AG04450 (cell line): ENCODE results near the gene PCDHA10. TPM values are rescaled to one million over a fixed set of nuclear protein-coding genes. Genes with fewer than 3 reads are reported as not detected.
"Not testable (repeated sequence)": the region's sequence is repeated elsewhere in the genome, so short reads cannot be mapped to it uniquely, and the experiment has no call there.

ENCODE experiments used
- CTCF ChIA-PET: fragments of 300-600, 350-600 bp; formaldehyde crosslinking; extraction: SDS; loops from one replicate; lab custom pipeline; 2022; ENCODE audit warnings: antibody characterized with exemption, inconsistent platforms; lab: Charles Lee
- POLR2A ChIA-PET: fragments of 350-600 bp; formaldehyde crosslinking; extraction: SDS; loops from one replicate; lab custom pipeline; 2021; ENCODE audit warnings: antibody characterized with exemption, inconsistent platforms; lab: Yijun Ruan, JAX
- DNase-seq: peaks from one replicate; pipeline ENCODE4 v3.0.0-alpha.2; 2011; ENCODE audit warnings: low read depth, low spot score
- H3K27ac ChIP-seq: one replicate; pipeline ENCODE4 v1.5.1; 2012; ENCODE audit warnings: low read depth, low read length, control low read depth
- H3K27me3 ChIP-seq: one replicate; pipeline ENCODE4 v1.6.0; 2012; ENCODE audit warnings: low read length; ENCODE audit not compliant: control insufficient read depth, insufficient read depth
- H3K4me3 ChIP-seq: 2 replicates; pipeline ENCODE4 v1.5.1; 2011; ENCODE audit warnings: mild to moderate bottlenecking, low read depth, low read length, control low read depth
- H3K9me3 ChIP-seq: 2 replicates; pipeline ENCODE4 v1.5.1; 2012; ENCODE audit warnings: low read length; ENCODE audit not compliant: control insufficient read depth, insufficient read depth
- CTCF ChIP-seq: IDR thresholded peaks from 2 replicates; pipeline ENCODE4 v1.5.1; 2011; ENCODE audit warnings: low read depth, low read length, control low read depth, inconsistent platforms
- polyA plus RNA-seq: library from polyadenylated mRNA; depleted of rRNA; stranded (reverse); fragments of >200 nt; gene quantifications from 2 replicates; pipeline ENCODE4 v1.2.3, GENCODE V29; 2011

The PCDHA10 gene
- polyA plus RNA-seq, 1 experiment: 0.01 TPM

DNA sequence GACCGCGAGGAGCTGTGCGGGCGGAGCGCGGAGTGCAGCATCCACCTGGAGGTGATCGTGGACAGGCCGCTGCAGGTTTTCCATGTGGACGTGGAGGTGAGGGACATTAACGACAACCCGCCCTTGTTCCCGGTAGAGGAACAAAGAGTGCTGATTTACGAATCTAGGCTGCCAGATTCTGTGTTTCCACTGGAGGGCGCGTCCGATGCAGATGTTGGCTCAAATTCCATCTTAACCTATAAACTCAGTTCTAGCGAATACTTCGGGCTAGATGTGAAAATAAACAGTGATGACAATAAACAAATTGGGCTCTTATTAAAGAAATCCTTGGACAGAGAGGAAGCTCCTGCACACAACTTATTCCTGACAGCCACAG lies 27.3 kb upstream of the PCDHA10 start:
- POLR2A ChIA-PET: no interaction called here
- Histone ChIP-seq H3K9me3 (peaks cover 27% of the 10 kb centered on the region), H3K27me3 (no peaks in the 10 kb centered on the region), H3K27ac (no peak overlapping the region), H3K4me3 (no peak overlapping the region)
- no peak for TF ChIP-seq CTCF
- DNase-seq: no peak
- CTCF ChIA-PET: no interaction called here

DNA sequence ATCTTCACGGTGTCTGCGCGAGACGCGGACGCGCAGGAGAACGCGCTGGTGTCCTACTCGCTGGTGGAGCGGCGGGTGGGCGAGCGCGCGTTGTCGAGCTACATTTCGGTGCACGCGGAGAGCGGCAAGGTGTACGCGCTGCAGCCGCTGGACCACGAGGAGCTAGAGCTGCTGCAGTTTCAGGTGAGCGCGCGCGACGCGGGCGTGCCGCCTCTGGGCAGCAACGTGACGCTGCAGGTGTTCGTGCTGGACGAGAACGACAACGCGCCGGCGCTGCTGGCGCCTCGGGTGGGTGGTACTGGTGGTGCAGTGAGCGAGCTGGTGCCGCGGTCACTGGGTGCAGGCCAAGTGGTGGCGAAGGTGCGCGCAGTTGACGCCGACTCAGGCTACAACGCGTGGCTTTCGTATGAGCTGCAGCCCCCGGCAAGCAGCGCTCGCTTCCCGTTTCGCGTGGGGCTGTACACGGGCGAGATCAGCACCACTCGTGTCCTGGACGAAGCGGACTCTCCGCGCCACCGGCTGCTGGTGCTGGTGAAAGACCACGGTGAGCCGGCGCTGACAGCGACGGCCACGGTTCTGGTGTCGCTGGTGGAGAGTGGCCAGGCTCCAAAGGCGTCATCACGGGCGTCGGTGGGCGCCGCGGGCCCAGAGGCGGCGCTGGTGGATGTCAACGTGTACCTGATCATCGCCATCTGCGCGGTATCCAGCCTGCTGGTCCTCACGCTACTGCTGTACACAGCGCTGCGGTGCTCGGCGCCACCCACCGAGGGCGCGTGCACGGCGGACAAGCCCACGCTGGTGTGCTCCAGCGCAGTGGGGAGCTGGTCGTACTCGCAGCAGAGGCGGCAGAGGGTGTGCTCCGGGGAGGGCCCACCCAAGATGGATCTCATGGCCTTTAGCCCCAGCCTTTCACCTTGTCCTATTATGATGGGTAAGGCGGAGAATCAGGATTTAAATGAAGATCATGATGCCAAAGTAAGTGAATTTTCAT lies 25.9 kb upstream of the PCDHA10 start:
- peaks cover 26% of the 10 kb centered on the region for H3K9me3 ChIP-seq
- H3K27ac ChIP-seq, H3K4me3 ChIP-seq, H3K27me3 ChIP-seq, DNase-seq, CTCF ChIA-PET, POLR2A ChIA-PET: not testable (repeated sequence)

- Histone ChIP-seq H3K27ac (no peak within 1 kb of the TSS), H3K4me3 (no peak within 1 kb of the TSS), H3K9me3 (peaks cover 42% of the 10 kb centered on the region), H3K27me3 (no peaks in the 10 kb centered on the region)
- CTCF ChIA-PET: no interaction called here
- no peak for TF ChIP-seq CTCF
- no peak for DNase-seq
- POLR2A ChIA-PET: no interaction called here
These were observed 21.7 kb upstream of the PCDHA10 start, which contains the start of gene PCDHA7 for GRCh38 chr5:140833993-140834392. Gene PCDHA7 (plus strand): TSS chr5:140834269. CDS start chr5:140834384, 115 bp downstream.

DNA sequence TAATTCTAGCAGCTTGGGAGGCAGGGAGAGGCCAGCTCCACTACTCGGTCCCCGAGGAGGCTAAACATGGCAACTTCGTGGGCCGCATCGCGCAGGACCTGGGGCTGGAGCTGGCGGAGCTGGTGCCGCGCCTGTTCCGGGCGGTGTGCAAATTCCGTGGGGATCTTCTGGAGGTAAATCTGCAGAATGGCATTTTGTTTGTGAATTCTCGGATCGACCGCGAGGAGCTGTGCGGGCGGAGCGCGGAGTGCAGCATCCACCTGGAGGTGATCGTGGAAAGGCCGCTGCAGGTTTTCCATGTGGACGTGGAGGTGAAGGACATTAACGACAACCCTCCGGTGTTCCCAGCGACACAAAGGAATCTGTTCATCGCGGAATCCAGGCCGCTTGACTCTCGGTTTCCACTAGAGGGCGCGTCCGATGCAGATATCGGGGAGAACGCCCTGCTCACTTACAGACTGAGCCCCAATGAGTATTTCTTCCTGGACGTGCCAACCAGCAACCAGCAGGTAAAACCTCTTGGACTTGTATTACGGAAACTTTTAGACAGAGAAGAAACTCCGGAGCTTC lies 21.2 kb upstream of the PCDHA10 start:
- H3K4me3 ChIP-seq, H3K27me3 ChIP-seq, DNase-seq, CTCF ChIA-PET, H3K27ac ChIP-seq, POLR2A ChIA-PET: not testable (repeated sequence)
- peaks cover 37% of the 10 kb centered on the region for H3K9me3 ChIP-seq

GRCh38 chr5:140835622-140836510 lies 19.8 kb upstream of the PCDHA10 start:
- H3K27me3 ChIP-seq: no peaks in the 10 kb centered on the region
- ChIA-PET POLR2A (no interaction called here), CTCF (no interaction called here)
- H3K27ac ChIP-seq: no peak overlapping the region
- H3K4me3 ChIP-seq: no peak overlapping the region
- DNase-seq: no peak
- TF ChIP-seq CTCF: no peak
- H3K9me3 ChIP-seq: peaks cover 29% of the 10 kb centered on the region
